ENCODE data around the gene YES1.

DNA sequence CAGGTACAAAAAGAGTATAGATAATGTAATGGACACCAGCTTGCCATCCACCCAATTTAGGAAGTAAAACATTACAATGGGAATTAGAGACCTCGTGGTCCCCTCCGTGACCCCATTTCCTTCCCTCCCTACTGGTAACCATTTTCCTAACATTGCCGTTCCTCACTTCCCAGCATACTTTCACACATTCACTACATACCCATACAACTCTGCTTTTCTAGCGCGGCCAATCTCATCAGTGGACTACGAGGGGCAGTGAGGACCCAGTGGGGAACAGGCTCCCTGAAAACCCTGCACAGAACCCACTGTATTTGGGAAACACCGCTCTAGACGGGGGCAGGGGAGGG, 100.8 kb downstream of the YES1 start:
- TF ChIP-seq, protein P1, sequence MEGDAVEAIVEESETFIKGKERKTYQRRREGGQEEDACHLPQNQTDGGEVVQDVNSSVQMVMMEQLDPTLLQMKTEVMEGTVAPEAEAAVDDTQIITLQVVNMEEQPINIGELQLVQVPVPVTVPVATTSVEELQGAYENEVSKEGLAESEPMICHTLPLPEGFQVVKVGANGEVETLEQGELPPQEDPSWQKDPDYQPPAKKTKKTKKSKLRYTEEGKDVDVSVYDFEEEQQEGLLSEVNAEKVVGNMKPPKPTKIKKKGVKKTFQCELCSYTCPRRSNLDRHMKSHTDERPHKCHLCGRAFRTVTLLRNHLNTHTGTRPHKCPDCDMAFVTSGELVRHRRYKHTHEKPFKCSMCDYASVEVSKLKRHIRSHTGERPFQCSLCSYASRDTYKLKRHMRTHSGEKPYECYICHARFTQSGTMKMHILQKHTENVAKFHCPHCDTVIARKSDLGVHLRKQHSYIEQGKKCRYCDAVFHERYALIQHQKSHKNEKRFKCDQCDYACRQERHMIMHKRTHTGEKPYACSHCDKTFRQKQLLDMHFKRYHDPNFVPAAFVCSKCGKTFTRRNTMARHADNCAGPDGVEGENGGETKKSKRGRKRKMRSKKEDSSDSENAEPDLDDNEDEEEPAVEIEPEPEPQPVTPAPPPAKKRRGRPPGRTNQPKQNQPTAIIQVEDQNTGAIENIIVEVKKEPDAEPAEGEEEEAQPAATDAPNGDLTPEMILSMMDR (IDR thresholded peaks at IDR 0.05 in 4 of 5, conservative IDR thresholded peaks at IDR 0.05 in 1 of 5) = no peak
- no peak for TF ChIP-seq POLR2A (IDR thresholded peaks at IDR 0.05)

Data from gastrocnemius medialis (tissue), 4 donors.